Coronary artery (tissue), 2 donors: ENCODE data around the gene C1orf210.

Experiments used
- DNase-seq: peaks from one replicate; pipeline ENCODE4 v3.0.0-alpha.2; 2017; ENCODE audit warnings: low spot score
- H3K27ac ChIP-seq, 2 donors: fragments of 200-600 bp; sonication (generic); one replicate each; pipeline ENCODE4 v1.5.1; 2016 to 2019
- H3K4me3 ChIP-seq: fragments of 200-600 bp; sonication (generic); 2 replicates; pipeline ENCODE4 v1.5.1; 2016; ENCODE audit warnings: mild to moderate bottlenecking, moderate library complexity
- CTCF ChIP-seq: fragments of 200-600 bp; sonication (generic); IDR thresholded peaks from one replicate; pipeline ENCODE4 v1.5.1; 2019; ENCODE audit warnings: antibody characterized with exemption

Gene C1orf210

GRCh38 chr1:43235451-43236121 is 49.8 kb downstream of the C1orf210 start:
- no peak for TF ChIP-seq CTCF
- no peak for DNase-seq
- Histone ChIP-seq H3K27ac (no peak overlapping the region), H3K4me3 (no peak overlapping the region)

GRCh38 chr1:43235040-43235439 is 50.3 kb downstream of the C1orf210 start:
- Histone ChIP-seq H3K4me3 (no peak overlapping the region), H3K27ac (no peak overlapping the region)
- no peak for DNase-seq
- TF ChIP-seq CTCF: no peak

- no peak for DNase-seq
- TF ChIP-seq CTCF: no peak
- Histone ChIP-seq H3K27ac (no peak overlapping the region), H3K4me3 (no peak overlapping the region)
Observed at GRCh38 chr1:43234267-43234666, 51.1 kb downstream of the C1orf210 start.

GRCh38 chr1:43233631-43234030 is 51.8 kb downstream of the C1orf210 start:
- DNase-seq: no peak
- Histone ChIP-seq H3K27ac (no peak overlapping the region), H3K4me3 (no peak overlapping the region)
- no peak for TF ChIP-seq CTCF

GRCh38 chr1:43232482-43232881 is 52.9 kb downstream of the C1orf210 start:
- DNase-seq: no peak
- Histone ChIP-seq H3K27ac (peak overlapping the region; percentile 55 to 66), H3K4me3 (no peak overlapping the region)
- no peak for TF ChIP-seq CTCF

- no peak for DNase-seq
- Histone ChIP-seq H3K4me3 (no peak overlapping the region), H3K27ac (peak overlapping the region; percentile 55 to 66)
- no peak for TF ChIP-seq CTCF
Observed at GRCh38 chr1:43232074-43232473, 53.3 kb downstream of the C1orf210 start.
